Ishikawa (cell line): ENCODE data around the gene NCOA5.

Experiments used
- EGR1 ChIP-seq: IDR thresholded peaks from 2 replicates; pipeline ENCODE4 v1.6.1; 2012
- TCF12 ChIP-seq: IDR thresholded peaks from 2 replicates; pipeline ENCODE4 v1.6.1; 2012; ENCODE audit warnings: low read depth
- USF1 ChIP-seq: IDR thresholded peaks from 2 replicates; pipeline ENCODE4 v1.6.1; 2012

- TF ChIP-seq USF1 = no peak
- TF ChIP-seq EGR1 = no peak
- TF ChIP-seq TCF12 = no peak
Observed at GRCh38 chr20:46107061-46107460, 17.3 kb upstream of the NCOA5 start.
